H1 (cell line): ENCODE data around the gene PTK6. TPM values are rescaled to one million over a fixed set of nuclear protein-coding genes. Genes with fewer than 3 reads are reported as not detected.

Source experiments
- CTCF ChIA-PET: fragments of 300-600 bp; sonication (Branson Sonifier 250); formaldehyde crosslinking; loops from one replicate; lab custom pipeline; 2021; ENCODE audit not compliant: partially characterized antibody; lab: Charles Lee
- POLR2A ChIA-PET: fragments of 300-600 bp; sonication (Branson Sonifier 250); formaldehyde crosslinking; loops from one replicate; lab custom pipeline; 2021; ENCODE audit warnings: inconsistent platforms; ENCODE audit not compliant: partially characterized antibody; lab: Charles Lee
- DNase-seq, 2 experiments: peaks; one replicate each; pipeline versions ENCODE4 v3.0.0 to v3.0.0-alpha.2; 2010 to 2022; ENCODE audit warnings: low spot score in 2 of 2, low read depth in 1 of 2, mixed read lengths in 1 of 2
- FAIRE-seq: peaks from 2 replicates; lab custom pipeline; 2011; peaks lifted over from hg19 to GRCh38; lab: Jason Lieb, UNC
- H2AFZ ChIP-seq: 2 replicates; pipeline ENCODE4 v1.8.1; 2012; ENCODE audit warnings: low read length, inconsistent platforms
- H2AK5ac ChIP-seq: 2 replicates; pipeline ENCODE4 v1.6.1; 2013; ENCODE audit warnings: low read depth, low read length
- H2BK120ac ChIP-seq: replicated peaks from 2 replicates; pipeline ENCODE3; 2013; ENCODE audit warnings: low read depth, low read length, inconsistent platforms
- H2BK12ac ChIP-seq: 2 replicates; pipeline ENCODE4 v1.6.1; 2013; ENCODE audit warnings: low read depth, low read length
- H2BK15ac ChIP-seq: 2 replicates; pipeline ENCODE4 v1.6.1; 2013; ENCODE audit warnings: low read length
- H2BK20ac ChIP-seq: 2 replicates; pipeline ENCODE4 v1.6.1; 2013; ENCODE audit warnings: low read length
- H2BK5ac ChIP-seq: 2 replicates; pipeline ENCODE4 v1.6.1; 2013; ENCODE audit warnings: low read depth, low read length
- H3K14ac ChIP-seq: 2 replicates; pipeline ENCODE4 v1.6.1; 2013; ENCODE audit warnings: inconsistent platforms; ENCODE audit not compliant: insufficient read length
- H3K18ac ChIP-seq: 2 replicates; pipeline ENCODE4 v1.6.1; 2013; ENCODE audit warnings: low read length; ENCODE audit errors: extremely low read depth
- H3K23ac ChIP-seq: 2 replicates; pipeline ENCODE4 v1.6.1; 2013; ENCODE audit warnings: inconsistent platforms; ENCODE audit not compliant: insufficient read length
- H3K23me2 ChIP-seq: 2 replicates; pipeline ENCODE4 v1.6.1; 2013; ENCODE audit warnings: low read depth, low read length
- H3K27ac ChIP-seq: 2 replicates; pipeline ENCODE4 v1.6.1; 2011; ENCODE audit warnings: low read depth, low read length, inconsistent platforms
- H3K27me3 ChIP-seq, 4 experiments: replicated peaks in 1 of 4; 1 replicate in 1 of 4; 2 replicates in 3 of 4; pipeline versions ENCODE4 v1.6.1 to v1.8.1; 2011 to 2013; ENCODE audit warnings: low read length in 3 of 4, mild to moderate bottlenecking in 3 of 4, inconsistent platforms in 2 of 4, mixed read lengths in 2 of 4, moderate library complexity in 1 of 4; ENCODE audit not compliant: control insufficient read depth in 3 of 4, insufficient read depth in 3 of 4; ENCODE audit errors: extremely low read depth in 1 of 4
- H3K36me3 ChIP-seq, 4 experiments: 2 replicates each; pipeline versions ENCODE4 v1.6.1 to v1.8.1; 2011 to 2013; ENCODE audit warnings: mild to moderate bottlenecking in 4 of 4, low read length in 3 of 4, moderate library complexity in 2 of 4, control low read depth in 1 of 4, inconsistent platforms in 1 of 4; ENCODE audit not compliant: insufficient read depth in 4 of 4, control insufficient read depth in 2 of 4
- H3K4ac ChIP-seq: replicated peaks from 2 replicates; pipeline ENCODE3; 2013; ENCODE audit warnings: low read length, low read depth, mixed read lengths, inconsistent platforms; ENCODE audit not compliant: insufficient read length
- H3K4me1 ChIP-seq, 4 experiments: replicated peaks in 1 of 4; 1 replicate in 1 of 4; 2 replicates in 3 of 4; pipeline versions ENCODE4 v1.6.1 to v1.8.1; 2011 to 2013; ENCODE audit warnings: low read length in 3 of 4, inconsistent platforms in 2 of 4, mixed read lengths in 1 of 4; ENCODE audit not compliant: insufficient read depth in 4 of 4, control insufficient read depth in 3 of 4
- H3K4me2 ChIP-seq, 2 experiments: 2 replicates each; pipeline versions ENCODE4 v1.6.1 to v1.8.1; 2011 to 2013; ENCODE audit warnings: low read depth in 2 of 2, low read length in 2 of 2, control low read depth in 1 of 2, inconsistent platforms in 1 of 2, mild to moderate bottlenecking in 1 of 2; ENCODE audit not compliant: insufficient read depth in 1 of 2
- H3K4me3 ChIP-seq, 4 experiments: fragments of 200-600, 300-600 bp in 1 of 4; sonication (generic), shearing (Covaris generic), sonication (Bioruptor Twin) in 1 of 4; 2 replicates each; pipeline versions ENCODE4 v1.5.1 to v1.8.1; 2011 to 2016; ENCODE audit warnings: low read length in 4 of 4, low read depth in 3 of 4, control low read depth in 2 of 4, inconsistent platforms in 2 of 4, mild to moderate bottlenecking in 2 of 4, mixed read lengths in 1 of 4, moderate library complexity in 1 of 4; ENCODE audit not compliant: insufficient read depth in 2 of 4; ENCODE audit errors: extremely low read depth in 1 of 4
- H3K56ac ChIP-seq: replicated peaks from 2 replicates; pipeline ENCODE3; 2013; ENCODE audit warnings: low read depth, mild to moderate bottlenecking, mixed read lengths, low read length, inconsistent platforms; ENCODE audit not compliant: insufficient read length
- H3K79me1 ChIP-seq: 2 replicates; pipeline ENCODE4 v1.6.1; 2013; ENCODE audit warnings: low read depth, low read length, control low read depth
- H3K79me2 ChIP-seq, 2 experiments: 2 replicates each; pipeline versions ENCODE4 v1.6.1 to v1.8.1; 2012 to 2013; ENCODE audit warnings: low read length in 2 of 2, mild to moderate bottlenecking in 2 of 2, inconsistent platforms in 1 of 2; ENCODE audit not compliant: insufficient read depth in 2 of 2, control insufficient read depth in 1 of 2
- H3K9ac ChIP-seq, 4 experiments: replicated peaks in 1 of 4; 1 replicate in 1 of 4; 2 replicates in 3 of 4; pipeline versions ENCODE4 v1.6.1 to v1.8.1; 2011 to 2013; ENCODE audit warnings: low read depth in 3 of 4, low read length in 3 of 4, control low read depth in 2 of 4, mild to moderate bottlenecking in 2 of 4, moderate library complexity in 2 of 4, inconsistent platforms in 1 of 4; ENCODE audit errors: extremely low read depth in 1 of 4
- H3K9me3 ChIP-seq, 2 experiments: 2 replicates each; pipeline versions ENCODE4 v1.6.1 to v1.8.1; 2012 to 2013; ENCODE audit warnings: mild to moderate bottlenecking in 2 of 2, moderate library complexity in 2 of 2, control low read depth in 1 of 2, inconsistent platforms in 1 of 2, low read depth in 1 of 2, low read length in 1 of 2, mixed read lengths in 1 of 2; ENCODE audit not compliant: insufficient read depth in 2 of 2
- H4K20me1 ChIP-seq, 2 experiments: replicated peaks in 1 of 2; 2 replicates each; pipeline versions ENCODE3 to v1.8.1; 2011 to 2013; ENCODE audit warnings: inconsistent platforms in 2 of 2, low read length in 2 of 2, mild to moderate bottlenecking in 1 of 2; ENCODE audit not compliant: insufficient read depth in 2 of 2, control insufficient read depth in 1 of 2
- H4K5ac ChIP-seq: 2 replicates; pipeline ENCODE4 v1.6.1; 2013; ENCODE audit warnings: low read length, low read depth, mixed read lengths, inconsistent platforms; ENCODE audit not compliant: insufficient read length
- H4K8ac ChIP-seq: 2 replicates; pipeline ENCODE4 v1.8.0; 2013; ENCODE audit warnings: mild to moderate bottlenecking, moderate library complexity, low read length, inconsistent platforms; ENCODE audit not compliant: insufficient read depth; ENCODE audit errors: extremely low read depth
- H4K91ac ChIP-seq: replicated peaks from 2 replicates; pipeline ENCODE3; 2013; ENCODE audit warnings: low read length, mixed read lengths, inconsistent platforms; ENCODE audit not compliant: insufficient read length
- ASH2L ChIP-seq: fragments of 200-600, 300-600 bp; sonication (generic); IDR thresholded peaks from one replicate; pipeline ENCODE4 v1.7.1; 2017; ENCODE audit warnings: low read length
- ATF3 ChIP-seq: IDR thresholded peaks from 2 replicates; pipeline ENCODE4 v1.6.1; 2011; ENCODE audit warnings: low read depth, mild to moderate bottlenecking, low read length; ENCODE audit not compliant: insufficient read depth
- EP300 ChIP-seq, 2 experiments: IDR thresholded peaks; 1 replicate in 1 of 2; 2 replicates in 1 of 2; pipeline ENCODE4 v1.6.1; 2011 to 2012; ENCODE audit warnings: low read depth in 2 of 2, low read length in 2 of 2, mild to moderate bottlenecking in 2 of 2, borderline replicate concordance in 1 of 2, inconsistent platforms in 1 of 2, moderate library complexity in 1 of 2
- GTF2F1 ChIP-seq: IDR thresholded peaks from 2 replicates; pipeline ENCODE4 v1.6.1; 2012; ENCODE audit warnings: low read depth, low read length, improper control_type of control experiment, borderline replicate concordance
- SP4 ChIP-seq: IDR thresholded peaks from 2 replicates; pipeline ENCODE4 v1.6.1; 2012; ENCODE audit warnings: low read length, inconsistent platforms
- TEAD4 ChIP-seq: IDR thresholded peaks from 2 replicates; pipeline ENCODE4 v1.6.1; 2012; ENCODE audit warnings: low read depth, low read length, inconsistent platforms, mixed read lengths
- WGBS, 2 experiments: shearing (Covaris generic) in 1 of 2; methylation state at CpG; one replicate each; pipeline versions ENCODE4 v1.1.6 to v1.1.7; 2013 to 2015; ENCODE audit warnings: low lambda C conversion rate in 2 of 2, mixed read lengths in 2 of 2, inconsistent platforms in 1 of 2, low coverage in 1 of 2, missing lambda C conversion rate in 1 of 2; ENCODE audit not compliant: insufficient replicate concordance in 2 of 2, insufficient coverage in 1 of 2, insufficient read length in 1 of 2; ENCODE audit errors: extremely low coverage in 1 of 2, missing lambda C conversion rate in 1 of 2; 5-methylcytosine and 5-hydroxymethylcytosine counted together
- polyA plus RNA-seq, 7 experiments: library from polyadenylated mRNA; depleted of rRNA in 3 of 7; stranded (reverse) in 5 of 7; unstranded in 2 of 7; fragments of >200 nt in 5 of 7; fragments of 200-250 nt in 2 of 7; gene quantifications; 1 replicate in 5 of 7; 2 replicates in 1 of 7; 4 replicates in 1 of 7; pipeline versions ENCODE4 v1.2.1 to v1.2.3, GENCODE V29; 2011 to 2013; ENCODE audit warnings: missing spikeins in 2 of 7, mixed read lengths in 2 of 7
- total RNA-seq: library from RNA; stranded (reverse); fragmentation: NEBNext Ultra II Directional; extraction: Animal tissue kit (Norgen Biotek cat#: 25700); gene quantifications from 2 replicates; pipeline ENCODE4 v1.2.1, GENCODE V29; 2021

Gene PTK6
- total and polyA plus RNA-seq, 2 of the 8 experiments (the other 6 are each of a cell fraction or from before 2014, with no cell fraction given): 0.12 to 0.19 TPM

GRCh38 chr20:63572071-63572787, 35.1 kb upstream of the PTK6 start:
- Histone ChIP-seq H3K9ac (no peak overlapping the region), H3K4me1 (peaks cover 0 to 6% (median 6%) of the 10 kb centered on the region in 4 experiments; a peak in 6 of 7 replicates), H3K56ac (no peak overlapping the region), H3K14ac (no peak overlapping the region), H2BK20ac (no peak overlapping the region), H3K27me3 (no peaks in the 10 kb centered on the region; a peak in 1 of 7 replicates), H2BK15ac (no peak overlapping the region)
- CTCF ChIA-PET: interaction anchor here (1.1 to 3.2 kb wide), 10 partner anchors 10 to 421 kb away, joined by 3 to 20 read pairs (median 4); partner anchors contain the start of gene PTK6
- TF ChIP-seq EP300 (IDR thresholded peaks at IDR 0.05; ENCODE audit: borderline replicate concordance in 1 of 2, low read depth in 2 of 2, low read length in 2 of 2) (no peak), ASH2L (no peak), GTF2F1 (no peak), SP4 (no peak), TEAD4 (no peak), ATF3 (no peak)
- TF ChIP-seq, all 59 proteins: peak for 0
- Histone ChIP-seq H2BK12ac (no peak overlapping the region), H3K4me3 (no peak overlapping the region), H4K91ac (no peak overlapping the region), H4K5ac (no peak overlapping the region), H3K36me3 (no peaks in the 10 kb centered on the region), H2BK5ac (no peak overlapping the region), H2AK5ac (no peak overlapping the region), H3K79me2 (no peaks in the 10 kb centered on the region), H4K8ac (no peak overlapping the region), H3K9me3 (no peaks in the 10 kb centered on the region), H3K18ac (no peak overlapping the region), H4K20me1 (peaks cover 0 to 3% of the 10 kb centered on the region in 2 experiments), H3K23me2 (no peaks in the 10 kb centered on the region; the same call in 1 of the 2 replicates), H3K4me2 (no peak overlapping the region), H2AFZ (no peak overlapping the region), H3K23ac (no peak overlapping the region), H2BK120ac (no peak overlapping the region), H3K4ac (no peak overlapping the region), H3K79me1 (no peaks in the 10 kb centered on the region), H3K27ac (no peak overlapping the region)
- DNase-seq (no peak), FAIRE-seq (no peak)
- POLR2A ChIA-PET: interaction anchor here (0.6 kb wide), 1 partner anchor 277 kb away, joined by 4 read pairs; no protein-coding TSS in a partner anchor
- WGBS, 2 experiments: 94% methylated on average over 35 of the region's 48 CpGs; no CpG with 5 or more reads in 1 of the 2 experiments
